ENCODE measurements around the gene PTTG2. TPM values are rescaled to one million over a fixed set of nuclear protein-coding genes. Genes with fewer than 3 reads are reported as not detected.
A peak's percentile ranks its signal among the peaks of the same experiment; 100 is the strongest.

Gene PTTG2
- total and polyA plus RNA-seq, 2 experiments from 2014 or later = not detected

- TF ChIP-seq CTCF (IDR thresholded peaks at IDR 0.05; ENCODE audit: poor library complexity) (no peak), EZH2phosphoT487 (IDR thresholded peaks at IDR 0.05; ENCODE audit: low read depth, severe bottlenecking, unreplicated experiment) (no peak), EZH2 (IDR thresholded peaks at IDR 0.05; ENCODE audit: borderline replicate concordance) (no peak)
- Histone ChIP-seq H3K4me3 (no peak overlapping the region), H3K4me2 (no peak overlapping the region), H3K27ac (peak overlapping the region; percentile 27), H3K36me3 (replicated peaks; ENCODE audit: insufficient read depth, low read depth) (no peaks in the 10 kb centered on the region), H3K4me1 (ENCODE audit: insufficient read depth) (peaks cover under 1% of the 10 kb centered on the region), H3K9me3 (ENCODE audit: low read depth) (no peaks in the 10 kb centered on the region), H3K79me2 (peaks cover 88% of the 10 kb centered on the region), H3K27me3 (no peaks in the 10 kb centered on the region), H4K20me1 (ENCODE audit: insufficient read depth, poor library complexity, severe bottlenecking) (no peaks in the 10 kb centered on the region), H3K9me2 (replicated peaks; ENCODE audit: insufficient read depth) (no peaks in the 10 kb centered on the region), H2AFZ (no peak overlapping the region)
- no peak for DNase-seq (ENCODE audit: low spot score)
- WGBS (ENCODE audit: low lambda C conversion rate, missing lambda C conversion rate) = 88% methylated on average over 7 of the region's 7 CpGs
Observed at GRCh38 chr4:37995981-37996775, 36.0 kb downstream of the PTTG2 start.

GRCh38 chr4:37998226-37998625, 38.0 kb downstream of the PTTG2 start:
- no peaks in the 10 kb centered on the region for H3K4me1 ChIP-seq (ENCODE audit: insufficient read depth)
- no peaks in the 10 kb centered on the region for H4K20me1 ChIP-seq (ENCODE audit: insufficient read depth, poor library complexity, severe bottlenecking)
- H3K27me3 ChIP-seq = no peaks in the 10 kb centered on the region
- H3K27ac ChIP-seq = no peak overlapping the region
- H3K9me2 ChIP-seq (replicated peaks; ENCODE audit: insufficient read depth) = no peaks in the 10 kb centered on the region
- H2AFZ ChIP-seq = no peak overlapping the region
- DNase-seq (ENCODE audit: low spot score) = no peak
- no peak overlapping the region for H3K4me2 ChIP-seq
- no peak for TF ChIP-seq EZH2 (IDR thresholded peaks at IDR 0.05; ENCODE audit: borderline replicate concordance)
- no peak for TF ChIP-seq CTCF (IDR thresholded peaks at IDR 0.05; ENCODE audit: poor library complexity)
- TF ChIP-seq EZH2phosphoT487 (IDR thresholded peaks at IDR 0.05; ENCODE audit: low read depth, severe bottlenecking, unreplicated experiment) = no peak
- H3K4me3 ChIP-seq = no peak overlapping the region
- H3K36me3 ChIP-seq (replicated peaks; ENCODE audit: insufficient read depth, low read depth) = no peaks in the 10 kb centered on the region
- H3K79me2 ChIP-seq = peaks cover 84% of the 10 kb centered on the region
- 92% methylated on average over 9 of the region's 9 CpGs for WGBS (ENCODE audit: low lambda C conversion rate, missing lambda C conversion rate)
- H3K9me3 ChIP-seq (ENCODE audit: low read depth) = no peaks in the 10 kb centered on the region

DNA sequence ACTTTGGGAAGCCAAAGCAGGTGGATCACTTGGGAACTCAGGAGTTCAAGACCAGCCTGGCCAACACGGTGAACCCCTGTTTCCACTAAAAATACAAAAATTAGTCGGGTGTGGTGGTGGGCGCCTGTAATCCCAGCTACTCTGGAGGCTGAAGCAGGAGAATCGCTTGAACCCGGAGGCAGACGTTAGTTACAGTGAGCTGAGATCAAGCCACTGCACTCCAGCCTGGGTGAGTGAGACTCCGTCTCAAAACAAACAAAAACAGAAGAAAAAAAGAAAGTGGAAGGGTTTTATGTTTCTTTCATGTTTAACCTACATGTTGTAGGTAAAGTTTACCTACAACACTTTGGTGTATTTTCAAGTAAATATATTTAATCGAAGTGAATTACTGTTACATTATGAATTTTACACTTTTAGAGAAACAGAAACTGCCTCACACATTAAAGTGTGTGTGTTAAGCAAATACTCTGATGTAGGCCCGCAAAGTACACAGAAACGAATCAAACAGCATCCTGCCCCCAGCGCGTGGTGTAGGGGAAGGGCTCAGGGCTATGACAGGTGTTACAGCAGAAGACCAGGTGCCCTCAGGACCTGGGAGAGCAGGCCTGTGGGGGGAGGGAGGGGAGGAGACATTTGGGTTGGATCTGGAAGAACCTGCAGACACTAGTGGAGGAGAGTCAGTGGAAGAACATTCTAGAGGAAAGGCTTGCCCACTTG, 39.0 kb downstream of the PTTG2 start:
- no peaks in the 10 kb centered on the region for H3K9me3 ChIP-seq (ENCODE audit: low read depth)
- no peaks in the 10 kb centered on the region for H3K9me2 ChIP-seq (replicated peaks; ENCODE audit: insufficient read depth)
- H3K4me3 ChIP-seq = no peak overlapping the region
- no peaks in the 10 kb centered on the region for H4K20me1 ChIP-seq (ENCODE audit: insufficient read depth, poor library complexity, severe bottlenecking)
- 74% methylated on average over 12 of the region's 12 CpGs for WGBS (ENCODE audit: low lambda C conversion rate, missing lambda C conversion rate)
- DNase-seq (ENCODE audit: low spot score) = peak; percentile 25
- peak overlapping the region; percentile 4 for H3K4me2 ChIP-seq
- H3K36me3 ChIP-seq (replicated peaks; ENCODE audit: insufficient read depth, low read depth) = no peaks in the 10 kb centered on the region
- peak overlapping the region; percentile 16 for H3K27ac ChIP-seq
- peaks cover 82% of the 10 kb centered on the region for H3K79me2 ChIP-seq
- peaks cover under 1% of the 10 kb centered on the region for H3K4me1 ChIP-seq (ENCODE audit: insufficient read depth)
- TF ChIP-seq EZH2 (IDR thresholded peaks at IDR 0.05; ENCODE audit: borderline replicate concordance) = no peak
- TF ChIP-seq EZH2phosphoT487 (IDR thresholded peaks at IDR 0.05; ENCODE audit: low read depth, severe bottlenecking, unreplicated experiment) = no peak
- TF ChIP-seq CTCF (IDR thresholded peaks at IDR 0.05; ENCODE audit: poor library complexity) = no peak
- H3K27me3 ChIP-seq = no peaks in the 10 kb centered on the region
- H2AFZ ChIP-seq = no peak overlapping the region
